Trophoblast cell (in vitro differentiated cells and primary cell): ENCODE results near the gene DDX28. TPM values are rescaled to one million over a fixed set of nuclear protein-coding genes. Genes with fewer than 3 reads are reported as not detected.

Source experiments
- DNase-seq, 2 donors: peaks; one replicate each; pipeline ENCODE4 v3.0.0-alpha.2; 2016
- H2AFZ ChIP-seq: 2 replicates; pipeline ENCODE4 v1.6.1; 2013; ENCODE audit warnings: low read length, moderate library complexity, mild to moderate bottlenecking; ENCODE audit not compliant: insufficient read depth, poor library complexity
- H2AK5ac ChIP-seq: 2 replicates; pipeline ENCODE4 v1.6.1; 2013; ENCODE audit warnings: mild to moderate bottlenecking, low read length
- H2BK120ac ChIP-seq: 2 replicates; pipeline ENCODE4 v1.6.1; 2013; ENCODE audit warnings: low read length, mild to moderate bottlenecking, moderate library complexity; ENCODE audit not compliant: insufficient read depth, poor library complexity
- H2BK12ac ChIP-seq: 2 replicates; pipeline ENCODE4 v1.6.1; 2013; ENCODE audit warnings: mild to moderate bottlenecking, low read length, moderate library complexity
- H2BK5ac ChIP-seq: 2 replicates; pipeline ENCODE4 v1.6.1; 2013; ENCODE audit warnings: low read length, low read depth, moderate library complexity, mild to moderate bottlenecking; ENCODE audit not compliant: poor library complexity
- H3K14ac ChIP-seq: 2 replicates; pipeline ENCODE4 v1.6.1; 2013; ENCODE audit warnings: mild to moderate bottlenecking, low read length
- H3K18ac ChIP-seq: 2 replicates; pipeline ENCODE4 v1.6.1; 2013; ENCODE audit warnings: mild to moderate bottlenecking, low read length
- H3K23ac ChIP-seq: 2 replicates; pipeline ENCODE4 v1.6.1; 2013; ENCODE audit warnings: low read length
- H3K27ac ChIP-seq: 2 replicates; pipeline ENCODE4 v1.5.1; 2013; ENCODE audit warnings: low read depth, mild to moderate bottlenecking, inconsistent platforms, low read length, moderate library complexity
- H3K27me3 ChIP-seq: 2 replicates; pipeline ENCODE4 v1.6.1; 2013; ENCODE audit warnings: inconsistent platforms, mild to moderate bottlenecking, low read length, moderate library complexity; ENCODE audit not compliant: insufficient read depth
- H3K36me3 ChIP-seq, 2 experiments: 1 replicate in 1 of 2; 2 replicates in 1 of 2; pipeline ENCODE4 v1.6.1; 2013; ENCODE audit warnings: low read length in 2 of 2, mild to moderate bottlenecking in 2 of 2, moderate library complexity in 1 of 2; ENCODE audit not compliant: insufficient read depth in 2 of 2, control insufficient read depth in 1 of 2
- H3K4ac ChIP-seq: 2 replicates; pipeline ENCODE4 v1.6.1; 2013; ENCODE audit warnings: low read depth, mild to moderate bottlenecking, low read length, moderate library complexity
- H3K4me1 ChIP-seq, 2 experiments: 1 replicate in 1 of 2; 2 replicates in 1 of 2; pipeline ENCODE4 v1.6.1; 2013; ENCODE audit warnings: low read length in 2 of 2, mild to moderate bottlenecking in 2 of 2, moderate library complexity in 1 of 2; ENCODE audit not compliant: insufficient read depth in 2 of 2, control insufficient read depth in 1 of 2
- H3K4me2 ChIP-seq: 2 replicates; pipeline ENCODE4 v1.6.1; 2013; ENCODE audit warnings: inconsistent platforms, mild to moderate bottlenecking, low read length, moderate library complexity
- H3K4me3 ChIP-seq: 2 replicates; pipeline ENCODE4 v1.5.1; 2013; ENCODE audit warnings: mild to moderate bottlenecking, low read depth, low read length, inconsistent platforms
- H3K79me1 ChIP-seq: one replicate; pipeline ENCODE4 v1.6.1; 2013; ENCODE audit warnings: low read length
- H3K79me2 ChIP-seq: 2 replicates; pipeline ENCODE4 v1.6.1; 2013; ENCODE audit warnings: low read length, mild to moderate bottlenecking; ENCODE audit not compliant: control insufficient read depth, insufficient read depth, poor library complexity
- H3K9ac ChIP-seq: 2 replicates; pipeline ENCODE4 v1.6.1; 2013; ENCODE audit warnings: mild to moderate bottlenecking, low read length
- H3K9me3 ChIP-seq: 2 replicates; pipeline ENCODE4 v1.6.1; 2013; ENCODE audit warnings: low read depth, mild to moderate bottlenecking, control low read depth, inconsistent platforms, low read length; ENCODE audit not compliant: insufficient read depth
- H4K12ac ChIP-seq: 2 replicates; pipeline ENCODE4 v1.6.1; 2013; ENCODE audit warnings: low read depth, mild to moderate bottlenecking, low read length, moderate library complexity
- H4K8ac ChIP-seq: 2 replicates; pipeline ENCODE4 v1.6.1; 2013; ENCODE audit warnings: low read depth, mild to moderate bottlenecking, low read length, moderate library complexity
- H4K91ac ChIP-seq: one replicate; pipeline ENCODE4 v1.6.1; 2013; ENCODE audit warnings: low read depth, mild to moderate bottlenecking, low read length, moderate library complexity
- WGBS: extraction: QIAGEN DNeasy Blood & Tissue Kit; methylation state at CpG from one replicate; pipeline ENCODE4 v1.1.7; 2013; ENCODE audit warnings: missing lambda C conversion rate; ENCODE audit not compliant: insufficient read length, insufficient coverage; ENCODE audit errors: extremely low coverage; 5-methylcytosine and 5-hydroxymethylcytosine counted together
- polyA plus RNA-seq: library from polyadenylated mRNA; stranded (reverse); fragments of 200-250 nt; gene quantifications from 2 replicates; pipeline ENCODE4 v1.2.3, GENCODE V29; 2013

The DDX28 gene
- polyA plus RNA-seq, result 6.3 and 6.5 TPM in 2 replicates

DNA sequence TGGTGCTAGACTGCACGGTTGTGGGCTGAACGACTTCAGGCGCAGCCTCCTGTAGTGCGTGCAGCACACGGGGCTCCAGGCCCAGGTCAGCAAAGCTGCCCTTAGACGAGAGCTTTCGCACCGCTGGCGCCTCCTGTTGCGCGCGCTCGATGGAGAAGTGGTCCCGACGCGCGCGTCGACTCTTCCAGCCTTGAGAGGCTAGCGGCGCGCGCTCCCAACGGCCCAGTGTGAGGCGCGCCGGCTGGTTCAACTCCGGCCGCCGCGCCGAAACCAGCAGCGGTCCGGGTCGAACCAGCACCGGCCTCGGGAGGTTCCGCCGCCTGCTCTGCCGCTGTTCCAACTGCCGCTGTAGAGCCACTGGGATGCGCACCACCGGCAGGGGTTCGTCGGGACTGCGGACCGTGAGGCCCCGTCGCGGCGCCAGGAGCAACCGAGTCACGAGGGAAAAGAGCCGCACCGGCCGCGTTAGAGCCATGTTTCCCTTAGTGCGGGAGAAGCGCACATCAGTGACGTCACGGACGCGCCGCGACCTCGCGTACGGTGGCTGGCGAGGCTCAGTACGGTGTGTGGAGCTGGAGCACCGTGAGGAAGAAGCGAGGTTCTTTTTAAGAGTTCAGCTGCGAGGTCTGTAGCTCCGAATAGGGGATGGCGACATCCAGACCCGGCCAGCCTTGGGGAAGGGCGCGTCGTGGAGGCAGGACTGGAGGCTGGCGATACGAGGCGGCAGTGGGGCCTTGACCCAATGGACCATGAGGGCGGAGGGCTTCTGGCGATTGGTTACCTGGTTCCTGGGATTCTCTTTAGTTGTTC lies at the start of gene DDX28, which contains the start of gene DUS2:
DDX28 (minus strand) TSS at position 505 of the 810 bp plus-strand sequence; CDS start at position 475, 30 bp downstream.
DUS2 (plus strand) TSS at position 557 of the 810 bp plus-strand sequence. CDS start 14,740 bp downstream, outside the sequence.
- Histone ChIP-seq H3K4ac (peak within 1 kb of the TSS; percentile 90), H2BK5ac (peak within 1 kb of the TSS; percentile 71), H2AK5ac (peak within 1 kb of the TSS; percentile 75), H3K9me3 (no peaks in the 10 kb centered on the region), H3K4me3 (peak within 1 kb of the TSS; percentile 97), H2BK120ac (peak within 1 kb of the TSS; percentile 79), H2AFZ (peak within 1 kb of the TSS; percentile 99), H3K27me3 (no peaks in the 10 kb centered on the region), H3K27ac (peak within 1 kb of the TSS; percentile 33), H3K18ac (peak within 1 kb of the TSS; percentile 93), H4K8ac (peak within 1 kb of the TSS; percentile 99), H3K4me1 (peaks cover 9 to 10% of the 10 kb centered on the region in 2 experiments), H2BK12ac (no peak within 1 kb of the TSS), H3K4me2 (peak within 1 kb of the TSS; percentile 97), H4K12ac (peak within 1 kb of the TSS; percentile 98), H4K91ac (peak within 1 kb of the TSS; percentile 86), H3K79me2 (peaks cover 10% of the 10 kb centered on the region), H3K14ac (peak within 1 kb of the TSS; percentile 94), H3K36me3 (peaks cover 3 to 7% of the 10 kb centered on the region in 2 experiments), H3K9ac (peak within 1 kb of the TSS; percentile 96), H3K23ac (no peak within 1 kb of the TSS), H3K79me1 (peaks cover 11% of the 10 kb centered on the region)
- no CpG with 5 or more reads among the region's 84 CpGs for WGBS
- DNase-seq, result peak; percentile 91 to 97

GRCh38 chr16:68072038-68072695 lies 49.1 kb upstream of the DDX28 start:
- Histone ChIP-seq H3K36me3 (peaks cover 28 to 59% of the 10 kb centered on the region in 2 experiments), H2AFZ (no peak overlapping the region), H3K4me1 (peaks cover 0 to 3% of the 10 kb centered on the region in 2 experiments), H2BK5ac (no peak overlapping the region), H4K91ac (no peak overlapping the region), H3K79me2 (no peaks in the 10 kb centered on the region), H3K4ac (no peak overlapping the region), H2BK120ac (no peak overlapping the region), H4K8ac (no peak overlapping the region), H3K9me3 (peaks cover 1% of the 10 kb centered on the region), H3K27me3 (no peaks in the 10 kb centered on the region), H3K14ac (no peak overlapping the region), H3K79me1 (no peaks in the 10 kb centered on the region), H4K12ac (no peak overlapping the region), H2BK12ac (no peak overlapping the region), H3K23ac (no peak overlapping the region), H2AK5ac (no peak overlapping the region), H3K27ac (no peak overlapping the region), H3K9ac (no peak overlapping the region), H3K4me3 (no peak overlapping the region), H3K4me2 (no peak overlapping the region), H3K18ac (no peak overlapping the region)
- no CpG with 5 or more reads among the region's 9 CpGs for WGBS
- peak in 1 of 2 donors; percentile 11 for DNase-seq

GRCh38 chr16:68071518-68071901 lies 48.5 kb upstream of the DDX28 start:
- Histone ChIP-seq H3K18ac (no peak overlapping the region), H3K27ac (no peak overlapping the region), H4K12ac (no peak overlapping the region), H4K8ac (no peak overlapping the region), H3K14ac (no peak overlapping the region), H3K4me3 (no peak overlapping the region), H2BK5ac (no peak overlapping the region), H3K79me2 (no peaks in the 10 kb centered on the region), H3K9ac (no peak overlapping the region), H3K79me1 (no peaks in the 10 kb centered on the region), H3K4ac (no peak overlapping the region), H3K9me3 (peaks cover 1% of the 10 kb centered on the region), H2AFZ (no peak overlapping the region), H4K91ac (no peak overlapping the region), H3K4me1 (peaks cover 0 to 3% of the 10 kb centered on the region in 2 experiments), H3K27me3 (no peaks in the 10 kb centered on the region), H2BK120ac (no peak overlapping the region), H3K23ac (no peak overlapping the region), H3K36me3 (peaks cover 28 to 58% of the 10 kb centered on the region in 2 experiments), H3K4me2 (no peak overlapping the region), H2BK12ac (no peak overlapping the region), H2AK5ac (no peak overlapping the region)
- WGBS, result no CpG with 5 or more reads among the region's 1 CpG
- DNase-seq, result no peak

GRCh38 chr16:68070806-68071517 lies 47.9 kb upstream of the DDX28 start:
- Histone ChIP-seq H3K14ac (no peak overlapping the region), H3K4me1 (peaks cover 0 to 3% of the 10 kb centered on the region in 2 experiments), H4K91ac (no peak overlapping the region), H2AFZ (no peak overlapping the region), H3K9ac (no peak overlapping the region), H2BK5ac (no peak overlapping the region), H3K79me2 (no peaks in the 10 kb centered on the region), H2AK5ac (no peak overlapping the region), H3K79me1 (no peaks in the 10 kb centered on the region), H3K27ac (no peak overlapping the region), H3K18ac (no peak overlapping the region), H3K27me3 (no peaks in the 10 kb centered on the region), H3K4me3 (no peak overlapping the region), H3K4ac (no peak overlapping the region), H2BK120ac (no peak overlapping the region), H2BK12ac (no peak overlapping the region), H3K36me3 (peaks cover 28 to 59% of the 10 kb centered on the region in 2 experiments), H3K9me3 (peaks cover 1% of the 10 kb centered on the region), H4K12ac (no peak overlapping the region), H3K4me2 (no peak overlapping the region), H4K8ac (no peak overlapping the region), H3K23ac (no peak overlapping the region)
- WGBS, result no CpG with 5 or more reads among the region's 14 CpGs
- no peak for DNase-seq
